Measurements from ENCODE around the gene DAZAP1. TPM values are rescaled to one million over a fixed set of nuclear protein-coding genes. Genes with fewer than 3 reads are reported as not detected.

Gene DAZAP1
- total RNA-seq, 4 donors from 2014 or later, result 28.6 to 60.5 (median 48.2) TPM

DNA sequence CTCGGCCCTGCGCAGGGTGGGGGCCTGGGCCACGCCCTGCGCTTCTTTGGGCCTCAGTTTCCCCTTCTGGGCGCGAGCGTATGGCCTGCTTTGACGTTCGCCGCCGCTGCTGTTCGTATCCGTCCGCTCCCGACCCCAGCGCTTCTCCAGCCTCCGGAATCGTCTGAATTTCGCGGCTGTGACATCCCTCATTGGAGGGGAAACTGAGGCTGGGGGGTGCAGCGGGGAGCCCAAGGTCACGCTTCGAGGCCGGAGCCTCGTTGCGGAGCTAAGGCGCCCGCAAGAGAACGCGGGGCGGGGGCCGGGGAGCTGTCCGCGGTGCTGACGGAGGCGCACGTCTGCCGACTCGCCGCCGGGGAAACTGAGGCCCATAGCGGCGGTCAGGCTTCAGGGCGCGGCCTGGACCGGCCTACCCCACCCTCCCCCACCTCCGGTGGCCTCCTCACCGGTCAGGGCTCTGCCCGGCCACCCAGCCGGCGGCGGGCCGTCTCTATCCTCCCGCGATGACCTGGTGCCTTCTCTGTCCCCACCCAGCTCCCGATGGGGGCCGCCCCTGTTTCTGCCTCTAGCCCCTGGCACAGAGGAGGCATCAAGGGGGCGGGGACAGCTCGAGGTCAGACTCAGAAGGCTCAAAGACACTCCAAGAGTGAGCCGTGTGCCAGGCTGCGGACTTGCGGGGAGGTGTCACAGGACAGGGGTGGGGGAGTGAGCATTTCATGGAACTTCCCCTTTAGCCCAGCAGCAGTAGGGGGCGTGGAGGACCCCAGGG is 39.5 kb downstream of the DAZAP1 start:
- intact Hi-C loops (cut with DNase I; ENCODE audit: low total_unique reads), result loop anchor here (5.0 kb wide), 1 partner anchor 170 kb away; the partner anchor contains the start of gene FAM174C
- no peak overlapping the region for H3K4me3 ChIP-seq (ENCODE audit: low read depth, poor library complexity, severe bottlenecking)
- 4 to 5% methylated on average over 22 to 59 of the region's 63 CpGs for WGBS, 2 donors
- TF ChIP-seq, protein P1, sequence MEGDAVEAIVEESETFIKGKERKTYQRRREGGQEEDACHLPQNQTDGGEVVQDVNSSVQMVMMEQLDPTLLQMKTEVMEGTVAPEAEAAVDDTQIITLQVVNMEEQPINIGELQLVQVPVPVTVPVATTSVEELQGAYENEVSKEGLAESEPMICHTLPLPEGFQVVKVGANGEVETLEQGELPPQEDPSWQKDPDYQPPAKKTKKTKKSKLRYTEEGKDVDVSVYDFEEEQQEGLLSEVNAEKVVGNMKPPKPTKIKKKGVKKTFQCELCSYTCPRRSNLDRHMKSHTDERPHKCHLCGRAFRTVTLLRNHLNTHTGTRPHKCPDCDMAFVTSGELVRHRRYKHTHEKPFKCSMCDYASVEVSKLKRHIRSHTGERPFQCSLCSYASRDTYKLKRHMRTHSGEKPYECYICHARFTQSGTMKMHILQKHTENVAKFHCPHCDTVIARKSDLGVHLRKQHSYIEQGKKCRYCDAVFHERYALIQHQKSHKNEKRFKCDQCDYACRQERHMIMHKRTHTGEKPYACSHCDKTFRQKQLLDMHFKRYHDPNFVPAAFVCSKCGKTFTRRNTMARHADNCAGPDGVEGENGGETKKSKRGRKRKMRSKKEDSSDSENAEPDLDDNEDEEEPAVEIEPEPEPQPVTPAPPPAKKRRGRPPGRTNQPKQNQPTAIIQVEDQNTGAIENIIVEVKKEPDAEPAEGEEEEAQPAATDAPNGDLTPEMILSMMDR (IDR thresholded peaks at IDR 0.05), result no peak
- no peak for TF ChIP-seq POLR2A (IDR thresholded peaks at IDR 0.05)
- no peak for DNase-seq (ENCODE audit: low spot score in 2 of 2)

DNA sequence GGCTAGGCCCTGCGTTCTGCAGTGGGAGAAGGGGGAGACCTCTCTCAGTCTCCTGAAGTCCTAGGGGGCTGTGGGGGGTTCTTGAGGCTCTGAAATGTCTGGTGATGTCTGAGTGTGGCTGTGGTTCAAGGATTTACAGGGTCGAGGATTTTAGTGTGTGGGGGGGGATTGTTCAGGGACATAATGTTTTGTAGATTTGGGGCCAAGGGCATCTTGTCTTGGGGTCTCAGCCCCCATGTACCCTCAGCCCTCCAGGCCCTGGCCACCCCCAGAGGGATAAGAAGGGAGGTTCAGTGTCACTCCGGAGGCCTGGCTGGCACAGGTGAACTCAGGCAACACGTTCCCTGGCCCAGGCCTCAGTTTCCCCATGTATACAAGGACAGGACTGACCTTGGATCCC is 40.1 kb downstream of the DAZAP1 start:
- intact Hi-C loops (cut with DNase I; ENCODE audit: low total_unique reads), result loop anchor here (5.0 kb wide), 1 partner anchor 170 kb away; the partner anchor contains the start of gene FAM174C
- H3K4me3 ChIP-seq (ENCODE audit: low read depth, poor library complexity, severe bottlenecking), result no peak overlapping the region
- no peak for TF ChIP-seq POLR2A (IDR thresholded peaks at IDR 0.05)
- TF ChIP-seq, protein P1 (IDR thresholded peaks at IDR 0.05), result no peak
- WGBS, 2 donors, result 18 to 19% methylated on average over 4 of the region's 4 CpGs
- DNase-seq (ENCODE audit: low spot score in 2 of 2), result no peak

DNA sequence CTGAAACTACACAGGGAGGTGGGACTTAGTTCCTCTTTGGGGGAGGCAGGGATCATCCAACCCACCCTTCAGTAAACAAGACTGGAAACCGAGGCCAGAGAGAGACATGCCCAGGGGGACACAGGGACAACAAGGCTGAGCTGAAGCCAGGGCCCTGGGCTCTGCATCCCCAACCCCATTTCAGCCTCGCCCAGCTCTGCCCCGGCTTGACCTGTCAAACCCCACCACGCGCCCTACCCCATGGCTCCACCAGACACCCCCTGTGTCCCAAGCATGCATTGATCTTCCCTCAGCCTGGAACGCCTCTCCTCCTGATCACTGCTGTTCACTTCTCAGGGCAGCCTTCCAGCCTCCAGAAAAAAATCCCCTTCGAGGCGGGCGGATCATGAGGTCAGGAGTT is 40.6 kb downstream of the DAZAP1 start:
- intact Hi-C loops (cut with DNase I; ENCODE audit: low total_unique reads), result loop anchor here (5.0 kb wide), 1 partner anchor 171 kb away; the partner anchor contains the start of gene FAM174C
- no peak overlapping the region for H3K4me3 ChIP-seq (ENCODE audit: low read depth, poor library complexity, severe bottlenecking)
- no peak for TF ChIP-seq POLR2A (IDR thresholded peaks at IDR 0.05)
- TF ChIP-seq, protein P1 (IDR thresholded peaks at IDR 0.05), result no peak
- 81% methylated on average over 9 of the region's 9 CpGs for WGBS, 2 donors
- DNase-seq (ENCODE audit: low spot score in 2 of 2), result no peak

DNA sequence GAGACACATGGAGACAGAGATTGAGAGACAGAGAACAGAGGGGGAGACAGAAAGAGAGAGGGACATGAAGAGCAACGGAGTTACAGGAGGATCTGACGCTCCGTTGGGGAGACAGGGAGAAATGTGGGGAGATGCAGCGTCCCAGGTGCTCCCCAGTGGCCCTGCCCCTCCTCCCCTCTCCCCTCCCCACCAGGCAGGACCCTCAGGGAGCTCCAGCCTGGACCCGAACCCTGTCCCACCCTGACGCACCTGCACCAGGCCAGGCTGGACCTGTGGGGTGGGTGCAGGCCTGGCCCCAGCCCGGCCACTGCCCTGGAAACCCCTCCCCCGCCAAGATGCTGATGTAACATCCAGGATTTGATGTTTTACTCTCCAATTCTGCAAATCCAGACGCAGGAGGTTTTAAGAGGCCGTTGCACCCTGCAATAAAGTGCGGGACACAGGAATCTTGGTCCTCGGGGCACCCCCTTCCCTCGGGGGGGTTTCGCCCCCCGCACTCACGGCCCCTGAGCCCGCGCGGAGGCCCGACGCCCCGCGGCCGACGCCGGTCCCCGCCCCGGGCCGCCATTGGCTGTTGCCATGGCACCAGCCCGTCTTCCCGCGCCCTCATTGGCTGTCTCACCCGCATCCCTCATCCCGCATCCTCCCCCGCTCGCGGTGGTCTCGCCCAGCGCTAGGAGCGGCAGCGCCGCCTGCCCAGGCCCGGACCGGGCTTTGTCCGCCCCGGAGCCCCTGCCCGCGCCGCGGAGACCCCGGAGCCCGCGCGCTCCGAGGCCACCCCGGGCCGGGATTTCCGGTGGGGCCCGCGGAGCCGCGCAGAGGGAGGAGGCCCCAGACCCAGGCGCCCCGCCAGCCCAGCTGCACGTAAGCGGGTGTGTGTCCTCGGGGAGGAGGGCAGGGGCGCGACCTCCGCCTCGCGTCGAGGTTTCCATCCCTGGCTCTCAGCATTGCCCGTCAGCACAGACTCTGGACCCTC is 42.4 kb downstream of the DAZAP1 start, which contains the start of gene APC2:
TSS of gene APC2 (plus strand) at position 655 of the 976 bp plus-strand sequence. CDS start 2,881 bp downstream, outside the sequence.
- no peak for DNase-seq (ENCODE audit: low spot score in 2 of 2)
- 8 to 12% methylated on average over 14 to 28 of the region's 74 CpGs for WGBS, 2 donors
- intact Hi-C loops (cut with DNase I; ENCODE audit: low total_unique reads), result loop anchor here (5.0 kb wide), 1 partner anchor 172 kb away; the partner anchor contains the start of gene FAM174C
- H3K4me3 ChIP-seq (ENCODE audit: low read depth, poor library complexity, severe bottlenecking), result no peak within 1 kb of the TSS
- TF ChIP-seq POLR2A (IDR thresholded peaks at IDR 0.05), result no peak
- TF ChIP-seq, protein P1 (IDR thresholded peaks at IDR 0.05), result no peak

Measured in lower leg skin (tissue), 4 donors.